Measurements from ENCODE around the gene PNKD. TPM values are rescaled to one million over a fixed set of nuclear protein-coding genes. Genes with fewer than 3 reads are reported as not detected.

Gene PNKD
- total and polyA plus RNA-seq, 7 experiments from 2014 or later: 18.5 to 108 (median 37.6) TPM

DNA sequence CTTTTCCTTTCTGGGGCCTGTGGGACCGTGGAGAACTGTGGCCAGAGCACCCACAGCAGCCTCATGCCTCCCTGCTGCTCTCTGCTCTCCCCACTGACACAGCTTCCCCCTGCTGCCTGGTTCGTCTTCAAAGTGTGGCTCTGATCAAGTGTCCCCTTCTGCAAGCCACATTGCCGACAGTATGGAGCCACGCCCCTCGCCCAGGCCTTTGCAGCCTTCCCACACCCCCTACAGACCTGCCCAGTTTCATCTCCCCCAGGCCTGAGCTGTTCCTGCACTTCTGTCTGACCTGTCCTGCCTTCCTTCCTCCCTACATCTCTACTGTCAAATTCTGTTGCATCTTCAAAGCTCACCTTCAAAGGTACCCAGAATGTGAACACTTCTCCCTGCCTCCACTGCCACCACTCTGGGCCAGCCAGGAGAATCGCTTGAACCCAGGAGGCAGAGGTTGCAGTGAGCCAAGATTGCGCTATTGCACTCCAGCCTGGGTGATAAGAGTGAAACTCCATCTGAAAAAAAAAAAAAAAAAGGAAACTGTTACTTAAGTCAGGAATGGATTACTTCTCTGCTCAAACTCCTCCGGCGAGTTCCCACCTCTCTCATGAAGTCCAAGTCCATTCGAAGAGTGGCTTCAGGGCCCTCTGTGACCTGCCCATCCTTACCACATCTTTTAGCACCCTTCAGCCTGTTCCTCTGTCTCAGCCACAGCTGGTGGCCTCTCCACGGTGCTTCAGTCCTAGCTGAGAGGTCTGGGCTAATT lies 57.3 kb downstream of the PNKD start:
- Mint-ChIP-seq H3K27ac (peak overlapping the region in 7 of 9 donors; percentile 16 to 81 (median 59)), H3K27me3 (peaks cover 0 to 26% (median 0%) of the 10 kb centered on the region in 5 donors), H3K9me3 (no peaks in the 10 kb centered on the region), H3K36me3 (no peaks in the 10 kb centered on the region), H3K4me1 (peaks cover 20 to 47% (median 44%) of the 10 kb centered on the region in 7 donors), H3K4me3 (peak overlapping the region in 7 of 10 donors; percentile 0 to 70 (median 24))
- ATAC-seq: no peak
- intact Hi-C loops (cut with micrococcal nuclease): no loop called here
- Histone ChIP-seq H3K4me3 (ENCODE audit: low read length) (no peak overlapping the region), H3K9me3 (ENCODE audit: control insufficient read depth in 2 of 3, low read length in 3 of 3) (no peaks in the 10 kb centered on the region), H3K36me3 (ENCODE audit: control insufficient read depth in 2 of 3, insufficient read depth in 3 of 3, low read length in 3 of 3) (no peaks in the 10 kb centered on the region), H3K27me3 (ENCODE audit: control insufficient read depth in 2 of 2, insufficient read depth in 2 of 2, low read length in 2 of 2) (no peaks in the 10 kb centered on the region), H3K4me1 (ENCODE audit: control insufficient read depth in 2 of 2, insufficient read depth in 2 of 2, low read length in 2 of 2) (peaks cover 10 to 32% of the 10 kb centered on the region in 2 donors), H3K27ac (ENCODE audit: low read depth, low read length) (no peak overlapping the region)
- CTCF ChIA-PET: interaction anchor here (1.7 kb wide), 1 partner anchor 29 kb away, joined by 7 read pairs; the partner anchor contains the start of gene CATIP
- POLR2A ChIA-PET: interaction anchor here (0.6 to 1.3 kb wide), 3 partner anchors 10 to 271 kb away, joined by 3 to 4 read pairs (median 4); no protein-coding TSS in a partner anchor
- no peak for DNase-seq

DNA sequence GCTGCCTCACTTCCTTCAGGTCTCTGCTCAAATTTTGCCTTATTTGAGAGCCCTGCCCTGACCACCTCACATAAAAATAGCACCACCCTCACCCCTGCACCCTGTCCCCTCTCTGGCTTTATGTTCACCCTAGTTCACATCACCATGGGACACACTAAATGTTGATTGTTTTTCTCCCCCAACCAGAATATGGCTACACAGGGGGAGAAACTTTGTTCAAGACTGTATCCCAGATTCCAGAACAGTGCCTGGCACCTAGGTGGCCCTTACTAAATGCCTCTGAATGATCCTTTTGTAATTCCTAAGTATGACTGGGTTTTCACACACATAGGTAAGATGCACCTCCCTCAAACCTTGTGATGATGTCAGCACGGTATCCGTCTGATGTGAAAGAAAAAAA lies 58.0 kb downstream of the PNKD start:
- H3K27me3 ChIP-seq (ENCODE audit: control insufficient read depth in 2 of 2, insufficient read depth in 2 of 2, low read length in 2 of 2): no peaks in the 10 kb centered on the region
- no peaks in the 10 kb centered on the region for H3K9me3 ChIP-seq (ENCODE audit: control insufficient read depth in 2 of 3, low read length in 3 of 3)
- H3K4me3 ChIP-seq (ENCODE audit: low read length): no peak overlapping the region
- CTCF ChIA-PET: interaction anchor here (1.3 kb wide), 1 partner anchor 29 kb away, joined by 3 read pairs; the partner anchor contains the start of gene CATIP
- intact Hi-C loops (cut with micrococcal nuclease): no loop called here
- POLR2A ChIA-PET: interaction anchor here (1.1 kb wide), 1 partner anchor 11 kb away, joined by 4 read pairs; no protein-coding TSS in a partner anchor
- H3K4me1 ChIP-seq (ENCODE audit: control insufficient read depth in 2 of 2, insufficient read depth in 2 of 2, low read length in 2 of 2): peaks cover 10 to 31% of the 10 kb centered on the region in 2 donors
- no peak for DNase-seq
- peak overlapping the region in 3 of 9 donors; percentile 25 to 59 (median 58) for H3K27ac Mint-ChIP-seq
- peak overlapping the region in 1 of 10 donors; percentile 32 for H3K4me3 Mint-ChIP-seq
- no peak overlapping the region for H3K27ac ChIP-seq (ENCODE audit: low read depth, low read length)
- peaks cover 20 to 47% (median 43%) of the 10 kb centered on the region in 7 donors for H3K4me1 Mint-ChIP-seq
- no peaks in the 10 kb centered on the region for H3K36me3 ChIP-seq (ENCODE audit: control insufficient read depth in 2 of 3, insufficient read depth in 3 of 3, low read length in 3 of 3)
- peaks cover 0 to 25% (median 0%) of the 10 kb centered on the region in 5 donors for H3K27me3 Mint-ChIP-seq
- no peaks in the 10 kb centered on the region for H3K9me3 Mint-ChIP-seq
- no peak for ATAC-seq
- no peaks in the 10 kb centered on the region for H3K36me3 Mint-ChIP-seq

- Histone ChIP-seq H3K4me3 (ENCODE audit: low read length) (no peak overlapping the region), H3K4me1 (ENCODE audit: control insufficient read depth in 2 of 2, insufficient read depth in 2 of 2, low read length in 2 of 2) (peaks cover 1 to 22% of the 10 kb centered on the region in 2 donors), H3K27me3 (ENCODE audit: control insufficient read depth in 2 of 2, insufficient read depth in 2 of 2, low read length in 2 of 2) (no peaks in the 10 kb centered on the region), H3K9me3 (ENCODE audit: control insufficient read depth in 2 of 3, low read length in 3 of 3) (no peaks in the 10 kb centered on the region), H3K27ac (ENCODE audit: low read depth, low read length) (no peak overlapping the region), H3K36me3 (ENCODE audit: control insufficient read depth in 2 of 3, insufficient read depth in 3 of 3, low read length in 3 of 3) (no peaks in the 10 kb centered on the region)
- DNase-seq (no peak), ATAC-seq (peak; percentile 8)
- POLR2A ChIA-PET: interaction anchor here (1.1 to 1.5 kb wide), 2 partner anchors 11 to 12 kb away, joined by 4 to 6 read pairs; no protein-coding TSS in a partner anchor
- H3K27ac Mint-ChIP-seq: peak overlapping the region in 3 of 9 donors; percentile 6 to 37 (median 28)
- H3K4me1 Mint-ChIP-seq: peaks cover 11 to 40% (median 34%) of the 10 kb centered on the region in 7 donors
- H3K4me3 Mint-ChIP-seq: no peak overlapping the region
- peaks cover 0 to 15% (median 0%) of the 10 kb centered on the region in 5 donors for H3K27me3 Mint-ChIP-seq
- intact Hi-C loops (cut with micrococcal nuclease): no loop called here
- H3K36me3 Mint-ChIP-seq: no peaks in the 10 kb centered on the region
- CTCF ChIA-PET: interaction anchor here (1.0 to 1.6 kb wide), 3 partner anchors 27 to 28 kb away, joined by 3 read pairs; partner anchors contain the start of gene CATIP
- H3K9me3 Mint-ChIP-seq: no peaks in the 10 kb centered on the region
Measured at GRCh38 chr2:218329027-218329825, 58.9 kb downstream of the PNKD start.

- H3K4me3 ChIP-seq (ENCODE audit: low read length): no peak overlapping the region
- ChIA-PET POLR2A (interaction anchor here (1.5 kb wide), 1 partner anchor 12 kb away, joined by 6 read pairs; no protein-coding TSS in a partner anchor), CTCF (interaction anchor here (1.0 to 1.6 kb wide), 3 partner anchors 26 to 28 kb away, joined by 3 read pairs; partner anchors contain the start of gene CATIP)
- Mint-ChIP-seq H3K4me1 (peaks cover 10 to 41% (median 31%) of the 10 kb centered on the region in 7 donors), H3K9me3 (no peaks in the 10 kb centered on the region), H3K36me3 (no peaks in the 10 kb centered on the region), H3K4me3 (no peak overlapping the region), H3K27me3 (peaks cover 0 to 11% (median 0%) of the 10 kb centered on the region in 5 donors), H3K27ac (peak overlapping the region in 2 of 9 donors; percentile 14 to 28)
- H3K9me3 ChIP-seq (ENCODE audit: control insufficient read depth in 2 of 3, low read length in 3 of 3): no peaks in the 10 kb centered on the region
- H3K27me3 ChIP-seq (ENCODE audit: control insufficient read depth in 2 of 2, insufficient read depth in 2 of 2, low read length in 2 of 2): no peaks in the 10 kb centered on the region
- no peaks in the 10 kb centered on the region for H3K36me3 ChIP-seq (ENCODE audit: control insufficient read depth in 2 of 3, insufficient read depth in 3 of 3, low read length in 3 of 3)
- H3K27ac ChIP-seq (ENCODE audit: low read depth, low read length): no peak overlapping the region
- peaks cover 0 to 21% of the 10 kb centered on the region in 2 donors for H3K4me1 ChIP-seq (ENCODE audit: control insufficient read depth in 2 of 2, insufficient read depth in 2 of 2, low read length in 2 of 2)
- ATAC-seq (peak; percentile 12), DNase-seq (no peak)
- intact Hi-C loops (cut with micrococcal nuclease): no loop called here
Measured at GRCh38 chr2:218329826-218330593, 59.7 kb downstream of the PNKD start.

DNA sequence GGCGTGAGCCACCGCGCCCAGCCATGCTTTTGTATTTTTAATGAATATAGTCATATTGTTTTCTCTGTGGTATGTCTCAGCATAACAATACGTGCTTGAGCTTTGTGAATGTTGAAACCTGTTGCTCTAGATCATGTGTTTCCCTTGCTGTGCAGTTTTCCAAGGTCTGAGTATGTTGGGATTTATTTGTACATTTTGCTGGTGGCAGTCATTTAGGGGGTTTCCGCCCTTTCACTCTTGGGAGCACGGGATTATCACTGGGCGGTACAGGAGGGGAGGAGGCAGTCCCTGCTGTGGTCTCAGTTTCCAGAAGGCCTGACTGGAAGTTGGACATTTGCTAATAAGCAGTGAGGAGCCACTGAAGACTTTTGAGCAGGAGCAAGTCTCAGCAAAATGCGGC lies 61.4 kb downstream of the PNKD start:
- CTCF ChIA-PET: interaction anchor here (1.5 kb wide), 1 partner anchor 30 kb away, joined by 4 read pairs; no protein-coding TSS in a partner anchor
- Histone ChIP-seq H3K27ac (ENCODE audit: low read depth, low read length) (no peak overlapping the region), H3K9me3 (ENCODE audit: control insufficient read depth in 2 of 3, low read length in 3 of 3) (no peaks in the 10 kb centered on the region), H3K4me3 (ENCODE audit: low read length) (no peak overlapping the region), H3K4me1 (ENCODE audit: control insufficient read depth in 2 of 2, insufficient read depth in 2 of 2, low read length in 2 of 2) (peaks cover 0 to 8% of the 10 kb centered on the region in 2 donors), H3K27me3 (ENCODE audit: control insufficient read depth in 2 of 2, insufficient read depth in 2 of 2, low read length in 2 of 2) (no peaks in the 10 kb centered on the region), H3K36me3 (ENCODE audit: control insufficient read depth in 2 of 3, insufficient read depth in 3 of 3, low read length in 3 of 3) (no peaks in the 10 kb centered on the region)
- intact Hi-C loops (cut with micrococcal nuclease): no loop called here
- Mint-ChIP-seq H3K36me3 (no peaks in the 10 kb centered on the region), H3K4me1 (peaks cover 9 to 31% (median 17%) of the 10 kb centered on the region in 7 donors), H3K27me3 (peaks cover 0 to 3% (median 0%) of the 10 kb centered on the region in 5 donors), H3K27ac (peak overlapping the region in 2 of 9 donors; percentile 36 to 67), H3K4me3 (no peak overlapping the region), H3K9me3 (no peaks in the 10 kb centered on the region)
- DNase-seq (no peak), ATAC-seq (no peak)
- POLR2A ChIA-PET: interaction anchor here (1.1 to 1.3 kb wide), 2 partner anchors 15 to 25 kb away, joined by 3 read pairs; partner anchors contain the start of gene CATIP
